GM12878 (cell line): ENCODE measurements around the gene MAGI2. TPM values are rescaled to one million over a fixed set of nuclear protein-coding genes. Genes with fewer than 3 reads are reported as not detected.

Experiments
- ATAC-seq: fragments of 200-7000 bp; cut with Tn5 transposase; 3 replicates; pipeline ENCODE4 v1.9.1; 2020; ENCODE audit warnings: mild to moderate bottlenecking, moderate library complexity
- BruUV-seq: library from RNA; stranded (reverse); fragments of 400-500 nt; replicated peaks from 2 replicates; lab custom pipeline; 2021; lab: Mats Ljungman, UMichigan
- CTCF ChIA-PET: fragments of 300-600 bp; sonication (Branson Sonifier 250); formaldehyde crosslinking; extraction: SDS; loops from one replicate; lab custom pipeline; 2021; ENCODE audit warnings: inconsistent platforms; lab: Yijun Ruan, JAX
- POLR2A ChIA-PET: fragments of 350-600 bp; formaldehyde crosslinking; extraction: SDS; loops from one replicate; lab custom pipeline; 2021; ENCODE audit warnings: inconsistent platforms; lab: Charles Lee
- RAD21 ChIA-PET: fragments of 300-600 bp; sonication (Branson Sonifier 250); formaldehyde crosslinking; loops from one replicate; lab custom pipeline; 2023; ENCODE audit warnings: antibody characterized with exemption; ENCODE audit not compliant: unreplicated experiment; lab: Charles Lee
- SMC1A ChIA-PET: fragments of 300-600 bp; sonication (Branson Sonifier 250); formaldehyde crosslinking; loops from one replicate; lab custom pipeline; 2023; ENCODE audit not compliant: unreplicated experiment, uncharacterized antibody; lab: Charles Lee
- DNase-seq: peaks from one replicate; pipeline ENCODE4 v3.0.0-alpha.2; 2011; ENCODE audit warnings: low read depth, low spot score
- FAIRE-seq: peaks from 3 replicates; lab custom pipeline; 2011; peaks lifted over from hg19 to GRCh38; lab: Jason Lieb, UNC
- H2AFZ ChIP-seq: 2 replicates; pipeline ENCODE4 v1.6.0; 2011; ENCODE audit warnings: low read depth, low read length, control low read depth; ENCODE audit not compliant: control insufficient read depth
- H3K27ac ChIP-seq: 2 replicates; pipeline ENCODE4 v1.5.1; 2011; ENCODE audit warnings: control low read depth; ENCODE audit not compliant: control insufficient read depth, insufficient read depth
- H3K27me3 ChIP-seq, 2 experiments: replicated peaks in 1 of 2; 2 replicates each; pipeline versions ENCODE4 v1.6.0 to v1.6.1; 2011; ENCODE audit warnings: low read length in 1 of 2; ENCODE audit not compliant: control insufficient read depth in 2 of 2, insufficient read depth in 2 of 2
- H3K36me3 ChIP-seq, 2 experiments: 2 replicates each; pipeline ENCODE4 v1.5.1; 2011; ENCODE audit warnings: low read length in 1 of 2; ENCODE audit not compliant: control insufficient read depth in 2 of 2, insufficient read depth in 2 of 2
- H3K4me1 ChIP-seq: 2 replicates; pipeline ENCODE4 v1.6.1; 2011; ENCODE audit warnings: mild to moderate bottlenecking, low read length, moderate library complexity, mixed read lengths; ENCODE audit not compliant: control insufficient read depth, insufficient read depth
- H3K4me2 ChIP-seq: 2 replicates; pipeline ENCODE4 v1.6.0; 2011; ENCODE audit warnings: control low read depth; ENCODE audit not compliant: control insufficient read depth, insufficient read depth
- H3K4me3 ChIP-seq: fragments of 200-600 bp; sonication (generic); 2 replicates; pipeline ENCODE4 v1.5.1; 2016
- H3K79me2 ChIP-seq: 2 replicates; pipeline ENCODE4 v1.6.0; 2011; ENCODE audit warnings: low read length; ENCODE audit not compliant: control insufficient read depth, insufficient read depth
- H3K9ac ChIP-seq: 2 replicates; pipeline ENCODE4 v1.8.0; 2011; ENCODE audit warnings: low read length, control low read depth, mixed read lengths; ENCODE audit not compliant: control insufficient read depth, insufficient read depth
- H3K9me3 ChIP-seq: replicated peaks from 3 replicates; pipeline ENCODE4 v1.5.1; 2011; ENCODE audit warnings: mild to moderate bottlenecking, low read length; ENCODE audit not compliant: control insufficient read depth, insufficient read depth
- H4K20me1 ChIP-seq: 2 replicates; pipeline ENCODE4 v1.6.0; 2011; ENCODE audit not compliant: control insufficient read depth, insufficient read depth
- BACH1 ChIP-seq: fragments of 450-650 bp; IDR thresholded peaks from 2 replicates; pipeline ENCODE4 v1.6.1; 2017; ENCODE audit warnings: mild to moderate bottlenecking, borderline replicate concordance
- CREM ChIP-seq: IDR thresholded peaks from 2 replicates; pipeline ENCODE4 v1.6.1; 2014; ENCODE audit warnings: antibody characterized with exemption, low read depth
- ESRRA ChIP-seq: IDR thresholded peaks from 2 replicates; pipeline ENCODE4 v1.6.1; 2012; ENCODE audit warnings: mild to moderate bottlenecking, low read length, improper control_type of control experiment
- EZH2 ChIP-seq: IDR thresholded peaks from 2 replicates; pipeline ENCODE4 v1.6.1; 2012; ENCODE audit warnings: low read depth, mild to moderate bottlenecking, control low read depth, inconsistent platforms, low read length, borderline replicate concordance; ENCODE audit not compliant: control insufficient read depth
- HDAC2 ChIP-seq: fragments of 200-600 bp; sonication (generic); IDR thresholded peaks from 2 replicates; pipeline ENCODE4 v1.6.1; 2017
- KAT2A ChIP-seq: conservative IDR thresholded peaks from 2 replicates; pipeline ENCODE4 v1.6.1; 2011; ENCODE audit warnings: low read depth, low read length; ENCODE audit not compliant: control insufficient read depth
- MEF2A ChIP-seq: IDR thresholded peaks from 2 replicates; pipeline ENCODE4 v1.6.1; 2011; ENCODE audit warnings: low read depth, mild to moderate bottlenecking, low read length, moderate library complexity; ENCODE audit not compliant: insufficient read depth
- MEF2B ChIP-seq: fragments of 450-650 bp; IDR thresholded peaks from 2 replicates; pipeline ENCODE4 v1.6.1; 2018; ENCODE audit warnings: mild to moderate bottlenecking, moderate library complexity; ENCODE audit not compliant: partially characterized antibody, poor library complexity, severe bottlenecking
- NR2C1 ChIP-seq: fragments of 450-650 bp; IDR thresholded peaks from 2 replicates; pipeline ENCODE4 v1.6.1; 2017; ENCODE audit warnings: antibody characterized with exemption, mild to moderate bottlenecking, moderate library complexity
- SMAD5 ChIP-seq: IDR thresholded peaks from 2 replicates; pipeline ENCODE4 v1.6.1; 2016; ENCODE audit warnings: antibody characterized with exemption, low read depth
- STAT3 ChIP-seq: IDR thresholded peaks from 2 replicates; pipeline ENCODE4 v1.6.1; 2011; ENCODE audit warnings: low read depth, low read length, improper control_type of control experiment
- USF1 ChIP-seq: IDR thresholded peaks from 2 replicates; pipeline ENCODE4 v1.6.1; 2011; ENCODE audit warnings: borderline replicate concordance, low read depth, mild to moderate bottlenecking, moderate library complexity, mixed read lengths, low read length; ENCODE audit not compliant: insufficient read depth; ENCODE audit errors: extremely low read length
- YBX1 ChIP-seq: fragments of 450-650 bp; IDR thresholded peaks from 2 replicates; pipeline ENCODE4 v1.6.1; 2016; ENCODE audit warnings: antibody characterized with exemption
- ZBTB11 ChIP-seq: fragments of 450-650 bp; formaldehyde crosslinking; IDR thresholded peaks from 2 replicates; pipeline ENCODE4 v1.5.0; 2022; ENCODE audit warnings: mild to moderate bottlenecking, missing genetic modification characterization
- WGBS: methylation state at CpG from one replicate; pipeline ENCODE4 v1.1.6; 2016; ENCODE audit warnings: low lambda C conversion rate; ENCODE audit not compliant: insufficient replicate concordance, insufficient coverage; ENCODE audit errors: missing lambda C conversion rate; 5-methylcytosine and 5-hydroxymethylcytosine counted together
- in situ Hi-C: fragments of 300-500 bp; cut with MboI; formaldehyde crosslinking; loops from 9 replicates; pipeline ENCODE4 v1.14.3; 2018; ENCODE audit warnings: mixed read lengths
- intact Hi-C: fragments of 100-400 bp; cut with micrococcal nuclease; formaldehyde crosslinking; loops from one replicate; pipeline ENCODE4 v1.14.2; 2022; ENCODE audit not compliant: unreplicated experiment
- polyA plus RNA-seq, 11 experiments: library from polyadenylated mRNA; depleted of rRNA in 4 of 11; unstranded in 6 of 11; stranded (reverse) in 5 of 11; fragments of >200 nt; fragmentation: Nextera tagmentation in 4 of 11; fragmentation: Illumina TruSeq in 1 of 11; extraction: Ambion mirVana in 4 of 11; extraction: Trizol in 1 of 11; gene quantifications; 1 replicate in 1 of 11; 2 replicates in 10 of 11; pipeline versions ENCODE4 v1.2.1 to v1.2.3, GENCODE V29; 2011 to 2016; ENCODE audit warnings: inconsistent platforms in 2 of 11, missing spikeins in 2 of 11, low read depth in 1 of 11
- total RNA-seq, 4 experiments: library from RNA; depleted of rRNA in 3 of 4; stranded (reverse); fragments of >200 nt in 3 of 4; fragmentation: Illumina TruSeq in 1 of 4; extraction: Trizol in 1 of 4; gene quantifications; 2 replicates each; pipeline versions ENCODE4 v1.2.1 to v1.2.3, GENCODE V29; 2013 to 2021

MAGI2 gene
- total and polyA plus RNA-seq, 10 of the 15 experiments (the other 5 are each of a cell fraction or from before 2014, with no cell fraction given), result 0.01 to 0.31 (median 0.05) TPM; not detected in 2

DNA sequence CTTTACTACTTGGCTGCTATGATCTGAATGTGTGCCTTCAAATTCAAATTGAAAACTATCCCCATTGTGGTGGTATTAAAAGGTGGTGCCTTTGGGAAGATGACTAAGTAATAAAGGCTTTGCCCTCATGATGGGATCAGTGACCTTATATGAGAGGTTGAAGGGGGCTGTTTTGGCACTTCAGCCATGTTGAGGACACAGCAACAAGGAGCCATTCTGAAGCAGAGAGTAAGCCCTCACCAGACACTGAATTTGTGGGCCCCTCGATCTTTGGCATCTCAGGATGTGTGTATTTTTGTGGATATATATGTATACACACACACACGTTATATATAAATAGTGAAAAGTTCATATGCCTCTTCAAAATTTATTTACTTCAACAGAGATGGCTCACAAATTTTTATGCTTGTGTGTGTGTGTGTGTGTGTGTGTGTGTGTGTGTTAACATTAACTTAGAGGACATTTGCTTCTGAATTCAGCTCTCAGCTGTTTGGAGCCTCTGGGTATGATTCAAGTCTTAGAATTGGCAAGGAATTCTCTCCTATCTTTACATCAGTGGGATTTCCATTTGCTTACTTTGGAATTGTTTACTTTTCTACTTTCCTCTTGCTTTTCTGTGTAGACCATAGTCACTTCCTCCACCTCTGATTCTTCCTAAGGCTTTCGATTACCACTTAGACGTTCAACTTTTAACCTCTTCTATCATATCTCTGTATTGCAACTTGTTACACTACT is 66.6 kb downstream of the MAGI2 start:
- 0% methylated on average over 4 of the region's 4 CpGs for WGBS
- no peak overlapping the region for H3K4me2 ChIP-seq
- BruUV-seq, result no TSS peak

GRCh38 chr7:79381921-79382320 is 71.5 kb downstream of the MAGI2 start:
- FAIRE-seq, result no peak
- intact Hi-C loops, result no loop called here
- no peak for TF ChIP-seq NR2C1
- no peak for TF ChIP-seq ESRRA
- no peak for TF ChIP-seq STAT3
- TF ChIP-seq USF1, result no peak
- TF ChIP-seq MEF2B, result no peak
- TF ChIP-seq ZBTB11 (CRISPR knock-in tag), result no peak
- TF ChIP-seq KAT2A, result no peak
- no peak for TF ChIP-seq HDAC2
- TF ChIP-seq MEF2A, result no peak
- no peak for TF ChIP-seq SMAD5
- no peak for TF ChIP-seq EZH2
- TF ChIP-seq CREM, result no peak
- no peak for TF ChIP-seq YBX1

More for the DNA sequence above, 66.6 kb downstream of the MAGI2 start:
- Histone ChIP-seq H3K4me1 (no peaks in the 10 kb centered on the region), H3K27me3 (no peaks in the 10 kb centered on the region), H3K36me3 (no peaks in the 10 kb centered on the region), H3K79me2 (no peaks in the 10 kb centered on the region), H3K4me3 (no peak overlapping the region), H3K27ac (no peak overlapping the region), H3K9me3 (no peaks in the 10 kb centered on the region)
- FAIRE-seq, result no peak
- no peak for DNase-seq
- RAD21 ChIA-PET, result no interaction called here
- intact Hi-C loops, result no loop called here
- no peak for TF ChIP-seq BACH1
- TF ChIP-seq, all 136 proteins: peak for 0
- ChIA-PET SMC1A (no interaction called here), CTCF (no interaction called here), POLR2A (no interaction called here)
- in situ Hi-C loops, result no loop called here
- ATAC-seq, result no peak
- no peaks in the 10 kb centered on the region for H4K20me1 ChIP-seq
- no peak overlapping the region for H2AFZ ChIP-seq
- H3K9ac ChIP-seq, result no peak overlapping the region

More at GRCh38 chr7:79381921-79382320, 71.5 kb downstream of the MAGI2 start:
- H3K36me3 ChIP-seq, result no peaks in the 10 kb centered on the region
- no TSS peak for BruUV-seq
- POLR2A ChIA-PET, result no interaction called here
- no peaks in the 10 kb centered on the region for H3K27me3 ChIP-seq
- H3K4me2 ChIP-seq, result no peak overlapping the region
- RAD21 ChIA-PET, result no interaction called here
- ATAC-seq (no peak), DNase-seq (no peak)
- H3K27ac ChIP-seq, result no peak overlapping the region
- SMC1A ChIA-PET, result no interaction called here
- no peaks in the 10 kb centered on the region for H3K4me1 ChIP-seq
- H4K20me1 ChIP-seq, result no peaks in the 10 kb centered on the region
- no peaks in the 10 kb centered on the region for H3K79me2 ChIP-seq
- H2AFZ ChIP-seq, result no peak overlapping the region
- H3K4me3 ChIP-seq, result no peak overlapping the region
- CTCF ChIA-PET, result no interaction called here
- no peak overlapping the region for H3K9ac ChIP-seq
- no peaks in the 10 kb centered on the region for H3K9me3 ChIP-seq
- in situ Hi-C loops, result no loop called here
